Measurements from ENCODE around the gene ANKS6.

The ANKS6 gene

GRCh38 chr9:98732091-98732490 is 64.3 kb downstream of the ANKS6 start:
- H3K4me1 ChIP-seq (ENCODE audit: insufficient read depth, low read length, poor library complexity, severe bottlenecking): peaks cover 11% of the 10 kb centered on the region
- no peak overlapping the region for H3K4me2 ChIP-seq (ENCODE audit: low read depth, low read length, poor library complexity, severe bottlenecking)
- H3K9me2 ChIP-seq (replicated peaks; ENCODE audit: low read depth, low read length): no peaks in the 10 kb centered on the region
- no peaks in the 10 kb centered on the region for H3F3A ChIP-seq (ENCODE audit: low read depth)
- no peaks in the 10 kb centered on the region for H3K27me3 ChIP-seq (ENCODE audit: insufficient read depth, low read length, poor library complexity, severe bottlenecking)
- no peaks in the 10 kb centered on the region for H3K79me2 ChIP-seq (ENCODE audit: insufficient read depth, low read length)
- no peaks in the 10 kb centered on the region for H4K20me1 ChIP-seq (ENCODE audit: insufficient read depth, low read length, poor library complexity, severe bottlenecking)
- TF ChIP-seq EZH2phosphoT487 (IDR thresholded peaks at IDR 0.05; ENCODE audit: borderline replicate concordance): no peak
- TF ChIP-seq CTCF (conservative IDR thresholded peaks at IDR 0.05; ENCODE audit: low read length): no peak
- no peaks in the 10 kb centered on the region for H3K9me3 ChIP-seq (ENCODE audit: insufficient read depth, low read depth, low read length)
- H3K36me3 ChIP-seq (ENCODE audit: insufficient read depth, low read length): no peaks in the 10 kb centered on the region
- H3K9ac ChIP-seq (ENCODE audit: low read depth, low read length, poor library complexity, severe bottlenecking): no peak overlapping the region
- no peak overlapping the region for H2AFZ ChIP-seq (ENCODE audit: low read length)
- no peak overlapping the region for H3K4me3 ChIP-seq (ENCODE audit: low read length, poor library complexity, severe bottlenecking)

GRCh38 chr9:98730871-98731270 is 65.5 kb downstream of the ANKS6 start:
- Histone ChIP-seq H4K20me1 (ENCODE audit: insufficient read depth, low read length, poor library complexity, severe bottlenecking) (no peaks in the 10 kb centered on the region), H3K9ac (ENCODE audit: low read depth, low read length, poor library complexity, severe bottlenecking) (no peak overlapping the region)

GRCh38 chr9:98728500-98728899 is 67.9 kb downstream of the ANKS6 start:
- Histone ChIP-seq H3K27me3 (ENCODE audit: insufficient read depth, low read length, poor library complexity, severe bottlenecking) (no peaks in the 10 kb centered on the region), H3K9me3 (ENCODE audit: insufficient read depth, low read depth, low read length) (no peaks in the 10 kb centered on the region), H3K4me3 (ENCODE audit: low read length, poor library complexity, severe bottlenecking) (no peak overlapping the region), H3K36me3 (ENCODE audit: insufficient read depth, low read length) (no peaks in the 10 kb centered on the region), H3K9ac (ENCODE audit: low read depth, low read length, poor library complexity, severe bottlenecking) (no peak overlapping the region), H3K4me1 (ENCODE audit: insufficient read depth, low read length, poor library complexity, severe bottlenecking) (peaks cover 4% of the 10 kb centered on the region), H3F3A (ENCODE audit: low read depth) (no peaks in the 10 kb centered on the region), H2AFZ (ENCODE audit: low read length) (no peak overlapping the region), H4K20me1 (ENCODE audit: insufficient read depth, low read length, poor library complexity, severe bottlenecking) (no peaks in the 10 kb centered on the region), H3K4me2 (ENCODE audit: low read depth, low read length, poor library complexity, severe bottlenecking) (no peak overlapping the region), H3K9me2 (replicated peaks; ENCODE audit: low read depth, low read length) (no peaks in the 10 kb centered on the region), H3K79me2 (ENCODE audit: insufficient read depth, low read length) (no peaks in the 10 kb centered on the region)
- TF ChIP-seq CTCF (conservative IDR thresholded peaks at IDR 0.05; ENCODE audit: low read length): no peak
- TF ChIP-seq EZH2phosphoT487 (IDR thresholded peaks at IDR 0.05; ENCODE audit: borderline replicate concordance): no peak

More at GRCh38 chr9:98730871-98731270, 65.5 kb downstream of the ANKS6 start:
- H2AFZ ChIP-seq (ENCODE audit: low read length): no peak overlapping the region
- no peaks in the 10 kb centered on the region for H3F3A ChIP-seq (ENCODE audit: low read depth)
- no peak overlapping the region for H3K4me3 ChIP-seq (ENCODE audit: low read length, poor library complexity, severe bottlenecking)
- peaks cover 7% of the 10 kb centered on the region for H3K4me1 ChIP-seq (ENCODE audit: insufficient read depth, low read length, poor library complexity, severe bottlenecking)
- H3K9me2 ChIP-seq (replicated peaks; ENCODE audit: low read depth, low read length): no peaks in the 10 kb centered on the region
- H3K9me3 ChIP-seq (ENCODE audit: insufficient read depth, low read depth, low read length): no peaks in the 10 kb centered on the region
- TF ChIP-seq CTCF (conservative IDR thresholded peaks at IDR 0.05; ENCODE audit: low read length) (no peak), EZH2phosphoT487 (IDR thresholded peaks at IDR 0.05; ENCODE audit: borderline replicate concordance) (no peak)
- H3K36me3 ChIP-seq (ENCODE audit: insufficient read depth, low read length): no peaks in the 10 kb centered on the region
- H3K27me3 ChIP-seq (ENCODE audit: insufficient read depth, low read length, poor library complexity, severe bottlenecking): no peaks in the 10 kb centered on the region
- no peaks in the 10 kb centered on the region for H3K79me2 ChIP-seq (ENCODE audit: insufficient read depth, low read length)
- no peak overlapping the region for H3K4me2 ChIP-seq (ENCODE audit: low read depth, low read length, poor library complexity, severe bottlenecking)

Measured in Loucy (cell line).